PC-9 (cell line): ENCODE measurements around the gene TMEM52. TPM values are rescaled to one million over a fixed set of nuclear protein-coding genes. Genes with fewer than 3 reads are reported as not detected.
A peak's percentile ranks its signal among the peaks of the same experiment; 100 is the strongest.

Source experiments
- BruUV-seq: library from RNA; stranded (reverse); fragments of 400-500 nt; replicated peaks from 2 replicates; lab custom pipeline; 2021; lab: Mats Ljungman, UMichigan
- CTCF ChIA-PET: fragments of 300-600 bp; sonication (Branson Sonifier 250); formaldehyde crosslinking; loops from one replicate; lab custom pipeline; 2022; ENCODE audit warnings: antibody characterized with exemption; lab: Charles Lee
- POLR2A ChIA-PET: fragments of 300-600 bp; sonication (Branson Sonifier 250); formaldehyde crosslinking; loops from one replicate; lab custom pipeline; 2022; ENCODE audit warnings: antibody characterized with exemption; ENCODE audit not compliant: unreplicated experiment; lab: Charles Lee
- DNase-seq, 2 experiments: peaks; one replicate each; pipeline versions ENCODE4 v3.0.0 to v3.0.0-alpha.2; 2015 to 2022; ENCODE audit warnings: mixed read lengths in 1 of 2
- H2AFZ ChIP-seq: fragments of 200-600 bp; sonication (generic); 2 replicates; pipeline ENCODE4 v1.8.1; 2017; ENCODE audit warnings: antibody characterized with exemption
- H3F3A ChIP-seq: fragments of 200-600 bp; sonication (generic); 2 replicates; pipeline ENCODE4 v1.8.1; 2017; ENCODE audit warnings: antibody characterized with exemption, mild to moderate bottlenecking, low read depth; ENCODE audit not compliant: insufficient read depth
- H3K27ac ChIP-seq: fragments of 200-600 bp; sonication (generic); 2 replicates; pipeline ENCODE4 v1.6.1; 2016; ENCODE audit warnings: mixed run types
- H3K27me3 ChIP-seq: fragments of 200-600 bp; sonication (generic); 2 replicates; pipeline ENCODE4 v1.6.1; 2016; ENCODE audit warnings: low read depth, mixed run types; ENCODE audit not compliant: insufficient read depth
- H3K36me3 ChIP-seq: fragments of 200-600 bp; sonication (generic); 2 replicates; pipeline ENCODE4 v1.6.1; 2016; ENCODE audit warnings: low read depth, mixed run types
- H3K4me1 ChIP-seq: fragments of 200-600 bp; sonication (generic); replicated peaks from 2 replicates; pipeline ENCODE4 v1.6.1; 2016; ENCODE audit warnings: mixed run types; ENCODE audit not compliant: insufficient read depth
- H3K4me2 ChIP-seq: fragments of 200-600 bp; sonication (generic); 2 replicates; pipeline ENCODE4 v1.6.1; 2017; ENCODE audit warnings: mixed run types
- H3K4me3 ChIP-seq: fragments of 200-600 bp; sonication (generic); 2 replicates; pipeline ENCODE4 v1.6.1; 2016; ENCODE audit warnings: mixed run types
- H3K79me2 ChIP-seq: fragments of 200-600 bp; sonication (generic); 2 replicates; pipeline ENCODE4 v1.6.1; 2017; ENCODE audit warnings: low read depth, mixed run types
- H3K9me2 ChIP-seq: fragments of 200-600 bp; sonication (generic); 2 replicates; pipeline ENCODE4 v1.8.1; 2017; ENCODE audit warnings: mild to moderate bottlenecking; ENCODE audit not compliant: insufficient read depth
- H3K9me3 ChIP-seq: fragments of 200-600 bp; sonication (generic); 2 replicates; pipeline ENCODE4 v1.8.1; 2016; ENCODE audit warnings: low read depth; ENCODE audit not compliant: insufficient read depth
- H4K20me1 ChIP-seq: fragments of 200-600 bp; sonication (generic); 2 replicates; pipeline ENCODE4 v1.8.1; 2017; ENCODE audit not compliant: insufficient read depth
- CTCF ChIP-seq: fragments of 200-600 bp; sonication (generic); conservative IDR thresholded peaks from 2 replicates; pipeline ENCODE4 v1.6.1; 2017; ENCODE audit warnings: mixed run types, antibody characterized with exemption, mild to moderate bottlenecking, moderate library complexity
- EZH2 ChIP-seq: fragments of 200-600 bp; sonication (generic); IDR thresholded peaks from 2 replicates; pipeline ENCODE4 v1.8.0; 2017; ENCODE audit warnings: antibody characterized with exemption, low read depth
- intact Hi-C: fragments of 100-400 bp; cut with micrococcal nuclease; formaldehyde crosslinking; loops from one replicate; pipeline ENCODE4 v1.10.0; 2022; ENCODE audit not compliant: unreplicated experiment
- total RNA-seq: library from RNA; stranded (reverse); gene quantifications from 2 replicates; pipeline ENCODE4 v1.2.3, GENCODE V29; 2021

The TMEM52 gene
- total RNA-seq, 1 experiment from 2014 or later = 7.4 TPM

- no peaks in the 10 kb centered on the region for H3K4me1 ChIP-seq
- no TSS peak for BruUV-seq
- no peaks in the 10 kb centered on the region for H4K20me1 ChIP-seq
- no peaks in the 10 kb centered on the region for H3K36me3 ChIP-seq
- H3K9me3 ChIP-seq = no peaks in the 10 kb centered on the region
- H3K79me2 ChIP-seq = no peaks in the 10 kb centered on the region
- TF ChIP-seq CTCF (no peak), EZH2 (no peak)
- CTCF ChIA-PET = no interaction called here
- H2AFZ ChIP-seq = no peak overlapping the region
- DNase-seq = no peak
- no peak overlapping the region for H3K27ac ChIP-seq
- H3F3A ChIP-seq = no peaks in the 10 kb centered on the region
- H3K4me2 ChIP-seq = no peak overlapping the region
- intact Hi-C loops = loop anchor here (5.0 kb wide), 1 partner anchor 86 kb away; no protein-coding TSS in a partner anchor
- H3K27me3 ChIP-seq = peaks cover 67% of the 10 kb centered on the region
- no peak overlapping the region for H3K4me3 ChIP-seq
- POLR2A ChIA-PET = no interaction called here
- H3K9me2 ChIP-seq = no peaks in the 10 kb centered on the region
Measured at GRCh38 chr1:1946540-1946939, 27.5 kb upstream of the TMEM52 start.

DNA sequence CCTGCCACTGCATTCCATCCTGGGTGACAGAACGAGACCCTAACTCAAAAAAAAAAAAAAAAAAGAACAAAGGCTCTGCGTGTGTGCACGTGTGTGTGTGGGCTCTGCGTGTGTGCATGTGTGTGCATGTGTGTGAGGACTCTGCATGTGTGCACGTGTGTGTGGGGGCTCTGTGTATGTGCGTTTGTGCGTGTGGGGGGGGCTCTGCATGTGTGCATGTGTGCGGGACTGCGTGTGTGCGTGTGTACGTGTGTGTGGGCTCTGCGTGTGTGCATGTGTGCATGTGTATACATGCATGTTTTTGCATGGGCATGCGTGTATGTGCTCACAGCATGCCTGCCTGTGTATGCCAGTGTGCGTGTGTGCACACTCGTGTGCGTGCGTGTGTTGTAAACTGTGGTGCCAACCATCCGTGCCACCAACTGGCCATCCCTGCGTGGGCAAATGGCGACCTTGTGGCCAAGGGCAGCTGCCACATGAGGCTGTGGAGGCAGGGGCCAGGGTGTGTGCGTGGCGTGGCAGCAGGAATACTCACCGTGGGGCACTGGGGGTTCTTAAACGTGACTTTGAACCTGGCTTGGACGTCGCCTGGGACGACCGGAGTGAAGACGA lies 26.8 kb upstream of the TMEM52 start:
- Histone ChIP-seq H4K20me1 (no peaks in the 10 kb centered on the region), H3K9me2 (no peaks in the 10 kb centered on the region), H3K36me3 (no peaks in the 10 kb centered on the region), H3K4me2 (no peak overlapping the region), H3K27me3 (peaks cover 67% of the 10 kb centered on the region), H3F3A (no peaks in the 10 kb centered on the region), H3K4me3 (no peak overlapping the region), H3K79me2 (no peaks in the 10 kb centered on the region), H3K27ac (no peak overlapping the region), H3K4me1 (no peaks in the 10 kb centered on the region), H3K9me3 (no peaks in the 10 kb centered on the region), H2AFZ (no peak overlapping the region)
- no peak for TF ChIP-seq CTCF
- no peak for TF ChIP-seq EZH2
- ChIA-PET POLR2A (no interaction called here), CTCF (no interaction called here)
- no peak for DNase-seq
- no TSS peak for BruUV-seq
- intact Hi-C loops = loop anchor here (5.0 kb wide), 1 partner anchor 86 kb away; no protein-coding TSS in a partner anchor

- H3K4me2 ChIP-seq = peak overlapping the region; percentile 71
- no peaks in the 10 kb centered on the region for H3K9me3 ChIP-seq
- DNase-seq = peak in 1 of 2 experiments; percentile 52
- H3K4me3 ChIP-seq = peak overlapping the region; percentile 27; the same call in 1 of the 2 replicates
- peaks cover 67% of the 10 kb centered on the region for H3K27me3 ChIP-seq
- H4K20me1 ChIP-seq = no peaks in the 10 kb centered on the region
- ChIA-PET CTCF (interaction anchor here (0.6 to 1.0 kb wide), 4 partner anchors 52 to 245 kb away, joined by 4 to 5 read pairs (median 4); no protein-coding TSS in a partner anchor), POLR2A (no interaction called here)
- H3K79me2 ChIP-seq = no peaks in the 10 kb centered on the region
- H3F3A ChIP-seq = no peaks in the 10 kb centered on the region
- no TSS peak for BruUV-seq
- no peaks in the 10 kb centered on the region for H3K36me3 ChIP-seq
- no peaks in the 10 kb centered on the region for H3K9me2 ChIP-seq
- intact Hi-C loops = loop anchor here (1.0 kb wide), 1 partner anchor 102 kb away; no protein-coding TSS in a partner anchor
- H2AFZ ChIP-seq = 0 out of 2 replicates have a peak overlapping the region, but pooled peaks have one; percentile 52
- H3K4me1 ChIP-seq = no peaks in the 10 kb centered on the region
- no peak for TF ChIP-seq EZH2
- TF ChIP-seq CTCF = peak; percentile 95
- no peak overlapping the region for H3K27ac ChIP-seq
Measured at GRCh38 chr1:1943834-1944570, 24.9 kb upstream of the TMEM52 start.
